Ishikawa (cell line): ENCODE results near the gene ZNF552.

Experiments
- CEBPB ChIP-seq: IDR thresholded peaks from 2 replicates; pipeline ENCODE4 v1.6.1; 2012
- CREB1 ChIP-seq: IDR thresholded peaks from 2 replicates; pipeline ENCODE4 v1.6.1; 2012; ENCODE audit warnings: low read depth
- EGR1 ChIP-seq: IDR thresholded peaks from 2 replicates; pipeline ENCODE4 v1.6.1; 2012
- EP300 ChIP-seq: IDR thresholded peaks from 2 replicates; pipeline ENCODE4 v1.6.1; 2012; ENCODE audit warnings: borderline replicate concordance
- FOXM1 ChIP-seq: IDR thresholded peaks from 2 replicates; pipeline ENCODE4 v1.6.1; 2012; ENCODE audit warnings: low read depth, borderline replicate concordance
- MAX ChIP-seq: IDR thresholded peaks from 2 replicates; pipeline ENCODE4 v1.6.1; 2012
- NFIC ChIP-seq: IDR thresholded peaks from 2 replicates; pipeline ENCODE4 v1.6.1; 2012
- RAD21 ChIP-seq: IDR thresholded peaks from 2 replicates; pipeline ENCODE4 v1.6.1; 2012; ENCODE audit warnings: low read depth
- REST ChIP-seq: IDR thresholded peaks from 2 replicates; pipeline ENCODE4 v1.6.1; 2012; ENCODE audit warnings: low read depth, mild to moderate bottlenecking
- TAF1 ChIP-seq: IDR thresholded peaks from 2 replicates; pipeline ENCODE4 v1.6.1; 2012; ENCODE audit warnings: low read depth, mild to moderate bottlenecking
- TCF12 ChIP-seq: IDR thresholded peaks from 2 replicates; pipeline ENCODE4 v1.6.1; 2012; ENCODE audit warnings: low read depth
- TEAD4 ChIP-seq: IDR thresholded peaks from 2 replicates; pipeline ENCODE4 v1.6.1; 2012
- YY1 ChIP-seq: IDR thresholded peaks from 2 replicates; pipeline ENCODE4 v1.6.1; 2012; ENCODE audit warnings: low read depth
- ZBTB7A ChIP-seq: IDR thresholded peaks from 2 replicates; pipeline ENCODE4 v1.6.1; 2012; ENCODE audit warnings: low read depth
- TF ChIP-seq, protein P1 (sequence below): IDR thresholded peaks from 2 replicates; pipeline ENCODE4 v1.6.1; 2012

The ZNF552 gene

GRCh38 chr19:57789288-57789687 is 25.4 kb downstream of the ZNF552 start:
- TF ChIP-seq FOXM1 (no peak), MAX (no peak), CEBPB (no peak)

GRCh38 chr19:57788114-57788692 is 26.5 kb downstream of the ZNF552 start:
- TF ChIP-seq REST (no peak), RAD21 (no peak), MAX (no peak), EGR1 (no peak), FOXM1 (no peak), TEAD4 (no peak), YY1 (no peak), CEBPB (no peak), TAF1 (no peak), NFIC (no peak)
- TF ChIP-seq, protein P1, sequence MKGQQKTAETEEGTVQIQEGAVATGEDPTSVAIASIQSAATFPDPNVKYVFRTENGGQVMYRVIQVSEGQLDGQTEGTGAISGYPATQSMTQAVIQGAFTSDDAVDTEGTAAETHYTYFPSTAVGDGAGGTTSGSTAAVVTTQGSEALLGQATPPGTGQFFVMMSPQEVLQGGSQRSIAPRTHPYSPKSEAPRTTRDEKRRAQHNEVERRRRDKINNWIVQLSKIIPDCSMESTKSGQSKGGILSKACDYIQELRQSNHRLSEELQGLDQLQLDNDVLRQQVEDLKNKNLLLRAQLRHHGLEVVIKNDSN = no peak

GRCh38 chr19:57786906-57787305 is 27.8 kb downstream of the ZNF552 start:
- TF ChIP-seq NFIC (0 out of 2 replicates have a peak, but pooled peaks have one; percentile 36), TEAD4 (peak; percentile 49; the same call in 1 of the 2 replicates), EGR1 (no peak)

GRCh38 chr19:57786286-57786685 is 28.4 kb downstream of the ZNF552 start:
- no peak for TF ChIP-seq EP300

- TF ChIP-seq YY1 (no peak), CREB1 (no peak), TCF12 (no peak), TAF1 (no peak), NFIC (no peak), MAX (no peak), FOXM1 (no peak), EP300 (no peak), REST (no peak), RAD21 (no peak), TEAD4 (no peak), CEBPB (no peak), ZBTB7A (no peak), EGR1 (no peak)
- TF ChIP-seq, protein P1 = no peak
These were observed 35.4 kb downstream of the ZNF552 start for GRCh38 chr19:57779220-57779845.

DNA sequence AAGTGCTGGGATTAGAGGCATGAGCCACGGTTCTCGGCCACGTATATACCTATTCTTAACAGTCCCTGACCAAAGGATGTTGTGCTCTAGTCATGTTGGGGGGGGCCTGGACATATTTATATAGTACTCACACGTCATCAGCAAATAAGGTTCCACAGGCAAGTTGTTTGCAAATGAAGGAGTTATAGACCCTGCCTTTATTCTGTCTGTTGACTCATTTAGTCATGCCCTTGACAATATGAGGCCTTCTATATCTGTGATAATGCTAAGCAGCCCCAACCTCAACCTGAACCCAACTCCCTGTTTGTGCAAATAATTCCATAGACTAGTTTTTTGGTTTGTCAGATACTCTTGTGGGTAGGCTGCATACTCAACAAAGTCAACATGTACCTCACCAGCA is 36.4 kb downstream of the ZNF552 start:
- TF ChIP-seq REST = no peak
- TF ChIP-seq TAF1 = no peak
- TF ChIP-seq ZBTB7A = no peak
- no peak for TF ChIP-seq TEAD4
- no peak for TF ChIP-seq EP300
- TF ChIP-seq NFIC = no peak
- no peak for TF ChIP-seq YY1
- TF ChIP-seq, protein P1 = no peak
- TF ChIP-seq EGR1 = no peak
- no peak for TF ChIP-seq MAX
- TF ChIP-seq FOXM1 = no peak
- TF ChIP-seq TCF12 = no peak
- no peak for TF ChIP-seq RAD21
- TF ChIP-seq CEBPB = no peak
- no peak for TF ChIP-seq CREB1
